Mucosa of rectum (tissue), 2 donors: ENCODE measurements around the gene FMO2.
"Not testable (repeated sequence)": the region's sequence is repeated elsewhere in the genome, so short reads cannot be mapped to it uniquely, and the experiment has no call there.

Experiments
- H3K27ac ChIP-seq, 2 donors: one replicate each; pipeline ENCODE4 v1.7.0; 2013; ENCODE audit warnings: inconsistent platforms in 2 of 2, low read depth in 2 of 2, low read length in 2 of 2
- H3K27me3 ChIP-seq, 2 donors: one replicate each; pipeline ENCODE4 v1.7.0; 2013; ENCODE audit warnings: low read length in 2 of 2; ENCODE audit not compliant: control insufficient read depth in 2 of 2, insufficient read depth in 2 of 2
- H3K36me3 ChIP-seq, 2 donors: one replicate each; pipeline ENCODE4 v1.7.0; 2013; ENCODE audit warnings: low read length in 2 of 2; ENCODE audit not compliant: control insufficient read depth in 2 of 2, insufficient read depth in 2 of 2
- H3K4me1 ChIP-seq, 2 donors: one replicate each; pipeline ENCODE4 v1.7.0; 2013; ENCODE audit warnings: low read length in 2 of 2, mild to moderate bottlenecking in 1 of 2; ENCODE audit not compliant: control insufficient read depth in 2 of 2, insufficient read depth in 2 of 2
- H3K4me3 ChIP-seq, 2 donors: one replicate each; pipeline ENCODE4 v1.7.0; 2013; ENCODE audit warnings: low read length in 2 of 2
- H3K9ac ChIP-seq, 2 donors: one replicate each; pipeline ENCODE4 v1.7.0; 2013; ENCODE audit warnings: low read length in 2 of 2, low read depth in 1 of 2, mild to moderate bottlenecking in 1 of 2
- H3K9me3 ChIP-seq, 2 donors: one replicate each; pipeline ENCODE4 v1.7.0; 2013; ENCODE audit warnings: low read length in 2 of 2; ENCODE audit not compliant: control insufficient read depth in 2 of 2
- donor health status: healthy.
- donor health status: Normal muscosa, but diverticular disease.

FMO2 gene

DNA sequence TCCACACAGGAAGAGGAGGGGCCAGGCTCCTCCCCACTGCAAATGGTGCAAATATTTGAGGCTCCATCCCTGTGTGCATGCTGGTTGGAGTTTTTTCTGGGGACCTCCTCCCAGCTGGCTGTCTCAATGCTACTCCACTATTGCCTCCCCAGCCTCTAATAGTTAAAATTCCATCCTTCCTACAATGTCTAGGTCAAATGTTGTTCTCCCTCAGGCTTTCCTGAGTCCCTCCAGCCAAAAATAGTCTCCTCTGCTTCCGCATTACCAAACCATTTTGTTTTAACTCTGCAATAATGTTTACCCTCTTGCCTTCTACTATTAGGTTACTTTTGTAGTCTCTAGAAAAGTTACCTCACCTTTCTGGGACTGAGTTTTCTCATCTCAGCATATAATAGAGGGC is 33.6 kb downstream of the FMO2 start:
- H3K27me3 ChIP-seq: no peaks in the 10 kb centered on the region
- H3K27ac ChIP-seq: no peak overlapping the region
- H3K9ac ChIP-seq: no peak overlapping the region
- H3K4me1 ChIP-seq: peaks cover 0 to 5% of the 10 kb centered on the region in 2 donors
- no peaks in the 10 kb centered on the region for H3K9me3 ChIP-seq
- H3K4me3 ChIP-seq: no peak overlapping the region
- no peaks in the 10 kb centered on the region for H3K36me3 ChIP-seq

DNA sequence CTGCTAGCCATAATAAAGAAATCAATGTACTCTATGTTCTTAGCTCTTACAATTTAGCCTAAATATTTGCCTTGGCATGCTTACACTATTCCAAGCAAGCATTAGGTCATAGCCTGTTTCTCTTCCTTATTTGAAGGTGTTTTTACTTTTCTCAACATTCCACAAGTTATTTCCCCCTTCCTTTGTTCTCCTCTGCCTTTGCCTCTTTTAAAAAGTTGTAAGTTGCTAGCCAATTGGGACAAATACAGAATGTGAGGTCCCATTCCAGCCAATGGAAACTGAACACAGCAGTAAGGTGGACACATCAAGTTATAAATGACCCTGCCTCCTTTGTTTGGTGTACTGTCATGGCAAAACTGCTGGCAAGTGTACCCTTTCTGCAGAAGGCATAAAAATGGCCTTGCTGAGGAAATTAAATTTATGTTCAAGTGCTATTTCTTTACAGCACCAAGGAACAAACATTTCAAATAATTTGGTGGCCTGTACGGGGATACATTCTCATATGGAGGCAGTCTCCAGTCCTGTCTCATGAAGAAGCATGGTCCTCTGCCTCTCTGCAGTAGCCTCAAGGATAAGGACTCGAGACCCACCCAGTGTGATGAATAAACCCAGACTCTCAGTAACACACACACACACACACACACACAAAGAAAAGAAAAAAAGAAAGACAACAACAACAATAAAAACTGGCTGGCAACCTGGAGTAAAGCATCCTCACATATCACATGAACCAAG is 34.4 kb downstream of the FMO2 start:
- Histone ChIP-seq H3K9ac (no peak overlapping the region), H3K4me3 (no peak overlapping the region), H3K4me1 (peaks cover 0 to 5% of the 10 kb centered on the region in 2 donors), H3K36me3 (no peaks in the 10 kb centered on the region), H3K27me3 (no peaks in the 10 kb centered on the region), H3K9me3 (no peaks in the 10 kb centered on the region), H3K27ac (no peak overlapping the region)

DNA sequence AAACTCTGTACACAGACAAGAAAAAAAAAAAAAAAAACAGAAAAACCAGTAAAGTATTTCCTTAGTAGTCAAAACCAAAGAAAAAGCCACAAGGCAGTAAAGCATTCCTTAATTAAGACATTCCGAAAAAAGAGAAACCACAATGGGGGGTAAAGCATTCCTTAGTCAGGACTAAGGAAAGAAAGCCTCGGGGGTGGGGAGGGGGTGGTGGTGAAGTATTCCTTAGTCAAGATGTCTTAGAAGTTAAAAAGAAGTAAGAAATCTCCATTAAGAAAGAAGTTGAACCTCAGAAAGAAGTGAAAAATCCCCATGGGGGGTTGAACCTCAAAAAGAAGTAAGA is 35.0 kb downstream of the FMO2 start:
- H3K36me3 ChIP-seq: no peaks in the 10 kb centered on the region
- no peak overlapping the region for H3K27ac ChIP-seq
- H3K9me3 ChIP-seq: no peaks in the 10 kb centered on the region
- no peak overlapping the region for H3K4me3 ChIP-seq
- H3K9ac ChIP-seq: no peak overlapping the region
- H3K4me1 ChIP-seq: peaks cover 0 to 5% of the 10 kb centered on the region in 2 donors
- H3K27me3 ChIP-seq: no peaks in the 10 kb centered on the region

DNA sequence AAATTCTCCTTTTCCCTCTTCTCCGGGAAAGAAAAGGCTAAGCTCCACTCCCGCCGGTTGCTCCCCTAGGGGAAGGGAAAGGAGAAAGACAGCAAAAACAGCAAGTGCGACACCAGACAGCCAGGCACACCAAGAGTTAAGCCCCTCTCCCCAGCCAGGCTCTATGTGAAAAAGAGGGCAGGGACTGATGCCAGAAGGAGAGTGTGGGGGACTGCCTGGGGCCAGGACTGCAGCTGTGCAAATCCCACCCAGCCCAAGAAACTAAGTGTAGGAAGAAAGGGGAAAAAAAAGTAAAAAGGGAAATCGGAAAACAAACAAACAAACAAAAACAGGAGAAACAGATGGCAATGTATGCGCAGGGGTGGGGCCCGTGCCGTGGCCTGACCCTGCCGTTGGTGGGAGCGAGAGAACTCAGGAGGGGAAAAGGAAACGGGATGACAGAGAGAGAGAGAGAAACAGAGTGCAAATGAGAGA is 35.5 kb downstream of the FMO2 start:
- no peak overlapping the region for H3K4me3 ChIP-seq
- H3K27me3 ChIP-seq: no peaks in the 10 kb centered on the region
- no peak overlapping the region for H3K27ac ChIP-seq
- H3K4me1 ChIP-seq: peaks cover 0 to 5% of the 10 kb centered on the region in 2 donors
- H3K9me3 ChIP-seq: no peaks in the 10 kb centered on the region
- no peak overlapping the region for H3K9ac ChIP-seq
- H3K36me3 ChIP-seq: no peaks in the 10 kb centered on the region

DNA sequence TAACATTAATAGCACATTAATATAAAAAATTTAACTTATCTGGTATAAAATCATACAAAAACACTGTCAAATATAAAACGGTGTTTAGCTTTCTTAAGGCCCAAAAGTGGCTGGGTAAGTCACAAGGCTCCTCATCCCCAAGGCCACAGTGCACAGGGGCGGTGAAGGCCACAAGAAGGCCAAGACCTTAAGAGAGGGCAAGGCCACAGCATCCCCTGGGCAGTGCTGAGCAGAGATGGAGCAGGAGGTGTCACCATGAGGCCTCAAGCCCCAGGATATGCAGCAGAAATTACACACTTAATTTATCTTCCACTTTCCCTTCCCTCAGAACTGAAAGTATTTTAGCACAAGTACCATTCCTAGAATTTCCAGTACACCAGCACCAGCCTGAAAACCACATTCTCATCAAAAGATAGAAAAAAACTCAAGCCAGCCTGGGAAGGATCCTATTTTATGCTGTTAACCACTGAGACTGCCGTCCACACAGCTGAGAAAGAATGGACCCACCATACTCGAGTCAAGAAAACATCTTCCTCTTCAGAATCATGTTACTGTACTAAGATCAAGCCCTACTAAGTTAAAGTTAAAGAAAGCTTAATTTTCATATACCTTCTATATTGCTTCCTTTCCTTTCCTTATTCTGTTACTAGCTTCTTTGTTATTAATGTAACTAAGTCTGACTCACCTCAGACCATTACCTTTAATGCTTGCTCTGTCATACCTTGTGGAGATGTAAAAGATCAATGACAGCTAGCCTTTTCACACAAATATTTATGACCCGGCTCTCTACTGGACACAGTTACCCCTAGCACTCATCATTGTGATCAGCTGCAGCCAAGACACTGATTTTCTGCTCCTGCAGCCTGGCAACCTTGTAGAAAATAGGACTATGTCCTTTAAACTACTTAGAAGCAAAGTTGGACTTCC is 36.8 kb downstream of the FMO2 start:
- Histone ChIP-seq H3K9me3 (no peaks in the 10 kb centered on the region), H3K4me3 (no peak overlapping the region), H3K27ac (no peak overlapping the region), H3K4me1 (peaks cover 0 to 5% of the 10 kb centered on the region in 2 donors), H3K9ac (no peak overlapping the region), H3K36me3 (no peaks in the 10 kb centered on the region), H3K27me3 (no peaks in the 10 kb centered on the region)

DNA sequence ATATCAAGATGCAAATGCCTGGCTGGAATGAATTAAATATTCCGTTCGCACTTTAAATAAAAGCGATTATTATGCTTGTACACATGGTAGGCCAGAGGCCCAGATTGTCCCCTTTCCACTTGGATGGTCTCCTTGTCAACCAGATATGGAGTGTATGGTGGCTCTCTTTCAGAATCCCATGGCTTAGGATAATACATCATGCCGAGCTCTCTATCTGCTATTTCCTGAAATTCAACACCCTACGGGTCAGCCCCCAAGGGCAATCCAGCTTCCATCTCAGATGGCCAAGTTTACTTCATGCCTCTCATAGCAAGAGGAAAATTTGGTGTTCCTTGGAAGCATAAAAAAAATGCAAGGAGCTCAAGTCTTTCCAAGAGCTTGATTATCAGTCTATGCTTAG is 37.8 kb downstream of the FMO2 start:
- H3K36me3 ChIP-seq: no peaks in the 10 kb centered on the region
- no peak overlapping the region for H3K27ac ChIP-seq
- H3K4me1 ChIP-seq: peaks cover 0 to 5% of the 10 kb centered on the region in 2 donors

DNA sequence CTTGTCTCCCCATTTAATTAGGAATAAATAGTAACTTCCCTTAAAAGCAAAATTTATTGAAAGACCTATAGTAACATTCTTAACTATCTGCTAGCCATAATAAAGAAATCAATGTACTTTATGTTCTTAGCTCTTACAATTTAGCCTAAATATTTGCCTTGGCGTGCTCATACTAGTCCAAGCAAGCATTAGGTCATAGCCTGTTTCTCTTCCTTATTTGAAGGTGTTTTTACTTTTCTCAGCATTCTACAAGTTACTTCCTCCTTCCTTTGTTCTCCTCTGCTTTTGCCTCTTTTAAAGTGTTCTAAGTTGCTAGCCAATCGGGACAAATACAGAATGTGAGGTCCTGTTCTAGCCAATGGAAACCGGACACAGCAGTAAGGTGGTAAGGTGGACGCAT is 39.2 kb downstream of the FMO2 start:
- H3K9ac ChIP-seq, H3K27me3 ChIP-seq, H3K27ac ChIP-seq, H3K4me3 ChIP-seq, H3K9me3 ChIP-seq, H3K36me3 ChIP-seq, H3K4me1 ChIP-seq: not testable (repeated sequence)

More for the DNA sequence above, 37.8 kb downstream of the FMO2 start:
- H3K4me3 ChIP-seq: no peak overlapping the region
- no peaks in the 10 kb centered on the region for H3K9me3 ChIP-seq
- no peak overlapping the region for H3K9ac ChIP-seq
- H3K27me3 ChIP-seq: no peaks in the 10 kb centered on the region

DNA sequence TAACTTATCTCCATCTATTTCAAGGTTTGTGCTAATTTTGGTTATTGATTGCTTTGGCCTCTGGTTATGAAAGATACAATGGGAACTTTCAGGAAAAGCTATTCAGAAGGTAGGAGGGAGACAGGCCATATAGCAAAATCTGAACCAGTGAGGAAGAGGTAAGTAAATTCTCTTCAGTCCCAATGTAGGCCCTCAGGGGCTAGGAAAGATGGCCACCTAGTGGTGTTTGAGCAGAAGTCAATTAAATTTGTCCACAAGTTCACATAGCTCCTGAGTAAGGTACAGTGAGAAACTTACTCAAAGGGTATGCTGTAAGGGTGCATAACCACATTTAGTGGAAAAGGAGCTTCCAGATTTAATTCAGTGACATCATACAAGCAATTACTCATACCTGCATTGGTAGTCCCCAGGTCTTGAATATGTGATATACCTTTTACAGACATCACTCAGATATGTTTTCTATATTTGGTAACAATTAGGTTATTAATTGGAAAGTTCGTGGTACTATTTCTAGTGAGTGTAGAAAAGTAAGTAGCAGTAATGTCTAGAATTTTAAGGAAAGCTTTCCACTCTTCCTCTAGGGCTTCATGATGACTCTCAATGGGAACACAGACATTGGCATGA is 41.8 kb downstream of the FMO2 start:
- Histone ChIP-seq H3K9me3 (no peaks in the 10 kb centered on the region), H3K27ac (no peak overlapping the region), H3K4me1 (no peaks in the 10 kb centered on the region), H3K9ac (no peak overlapping the region), H3K4me3 (no peak overlapping the region), H3K36me3 (no peaks in the 10 kb centered on the region), H3K27me3 (no peaks in the 10 kb centered on the region)

DNA sequence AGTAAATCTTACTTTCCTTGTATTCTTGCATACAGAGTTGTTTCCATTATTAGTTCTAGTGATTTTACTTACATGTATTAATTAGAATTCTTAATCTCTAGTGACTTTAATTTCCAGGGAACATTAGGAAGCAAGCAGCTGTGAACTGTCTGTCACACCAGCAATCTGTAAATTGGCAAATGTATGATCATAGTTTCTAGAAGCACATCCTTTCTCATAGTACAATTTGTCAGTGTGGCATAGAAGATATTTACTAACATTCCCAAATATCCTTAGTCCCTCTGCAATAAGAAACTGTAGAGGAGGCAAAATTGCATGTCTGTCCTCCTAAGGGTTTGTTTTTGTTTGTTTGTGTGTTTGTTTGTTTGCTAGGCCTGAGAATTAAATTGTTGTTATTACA is 46.2 kb downstream of the FMO2 start:
- Histone ChIP-seq H3K27ac (no peak overlapping the region), H3K36me3 (no peaks in the 10 kb centered on the region), H3K9me3 (no peaks in the 10 kb centered on the region), H3K4me3 (no peak overlapping the region), H3K27me3 (no peaks in the 10 kb centered on the region), H3K4me1 (no peaks in the 10 kb centered on the region), H3K9ac (no peak overlapping the region)

DNA sequence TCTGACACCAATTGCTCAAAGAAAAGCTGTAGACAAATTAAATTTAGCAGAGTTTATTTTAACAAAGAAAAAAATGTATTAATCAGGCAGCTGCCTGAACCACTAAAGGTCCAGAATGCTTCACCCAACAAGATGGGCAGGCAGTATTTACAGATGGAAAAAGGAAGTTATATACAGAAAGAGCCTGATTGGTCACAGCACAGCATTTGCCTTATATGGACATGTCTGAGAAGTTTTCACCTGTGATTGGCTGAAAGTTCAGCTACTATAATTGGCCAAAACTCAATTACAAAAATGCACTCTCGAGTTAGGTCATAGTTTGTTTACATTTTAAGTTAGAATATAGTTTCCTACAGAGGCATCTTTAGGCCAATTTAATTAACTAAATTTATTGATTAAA is 48.1 kb downstream of the FMO2 start:
- no peaks in the 10 kb centered on the region for H3K9me3 ChIP-seq
- no peaks in the 10 kb centered on the region for H3K27me3 ChIP-seq
- no peaks in the 10 kb centered on the region for H3K4me1 ChIP-seq
- no peaks in the 10 kb centered on the region for H3K36me3 ChIP-seq
- H3K4me3 ChIP-seq: no peak overlapping the region
- H3K27ac ChIP-seq: no peak overlapping the region
- no peak overlapping the region for H3K9ac ChIP-seq
